ENCODE data around the gene TPP1.

The TPP1 gene

GRCh38 chr11:6655020-6655789 lies 36.0 kb upstream of the TPP1 start:
- H3K9me3 ChIP-seq (ENCODE audit: control insufficient read depth, low read length), result no peaks in the 10 kb centered on the region
- H3K9ac ChIP-seq (ENCODE audit: low read length), result no peak overlapping the region
- peaks cover 30% of the 10 kb centered on the region for H3K27me3 ChIP-seq (ENCODE audit: control insufficient read depth, insufficient read depth, low read length)
- peaks cover 4% of the 10 kb centered on the region for H3K4me1 ChIP-seq (ENCODE audit: control insufficient read depth, insufficient read depth, low read length)
- no peak overlapping the region for H3K4me3 ChIP-seq (ENCODE audit: low read length)
- H3K36me3 ChIP-seq (ENCODE audit: control insufficient read depth, insufficient read depth, low read length), result no peaks in the 10 kb centered on the region

- no peak overlapping the region for H3K9ac ChIP-seq (ENCODE audit: low read length)
- H3K36me3 ChIP-seq (ENCODE audit: control insufficient read depth, insufficient read depth, low read length), result no peaks in the 10 kb centered on the region
- H3K4me3 ChIP-seq (ENCODE audit: low read length), result no peak overlapping the region
Measured at GRCh38 chr11:6654281-6655019, 35.2 kb upstream of the TPP1 start.

GRCh38 chr11:6653656-6654055 lies 34.4 kb upstream of the TPP1 start:
- Histone ChIP-seq H3K4me1 (ENCODE audit: control insufficient read depth, insufficient read depth, low read length) (peaks cover 4% of the 10 kb centered on the region), H3K27me3 (ENCODE audit: control insufficient read depth, insufficient read depth, low read length) (peaks cover 30% of the 10 kb centered on the region), H3K36me3 (ENCODE audit: control insufficient read depth, insufficient read depth, low read length) (no peaks in the 10 kb centered on the region), H3K4me3 (ENCODE audit: low read length) (no peak overlapping the region), H3K9me3 (ENCODE audit: control insufficient read depth, low read length) (no peaks in the 10 kb centered on the region), H3K9ac (ENCODE audit: low read length) (no peak overlapping the region)

More at GRCh38 chr11:6654281-6655019, 35.2 kb upstream of the TPP1 start:
- H3K9me3 ChIP-seq (ENCODE audit: control insufficient read depth, low read length), result no peaks in the 10 kb centered on the region
- H3K4me1 ChIP-seq (ENCODE audit: control insufficient read depth, insufficient read depth, low read length), result peaks cover 4% of the 10 kb centered on the region
- H3K27me3 ChIP-seq (ENCODE audit: control insufficient read depth, insufficient read depth, low read length), result peaks cover 30% of the 10 kb centered on the region

- no peaks in the 10 kb centered on the region for H3K9me3 ChIP-seq (ENCODE audit: control insufficient read depth, low read length)
- no peak overlapping the region for H3K9ac ChIP-seq (ENCODE audit: low read length)
- no peak overlapping the region for H3K4me3 ChIP-seq (ENCODE audit: low read length)
- no peaks in the 10 kb centered on the region for H3K36me3 ChIP-seq (ENCODE audit: control insufficient read depth, insufficient read depth, low read length)
- peaks cover 4% of the 10 kb centered on the region for H3K4me1 ChIP-seq (ENCODE audit: control insufficient read depth, insufficient read depth, low read length)
- H3K27me3 ChIP-seq (ENCODE audit: control insufficient read depth, insufficient read depth, low read length), result peaks cover 30% of the 10 kb centered on the region
Measured at GRCh38 chr11:6653097-6653496, 33.9 kb upstream of the TPP1 start.

- Histone ChIP-seq H3K36me3 (ENCODE audit: control insufficient read depth, insufficient read depth, low read length) (no peaks in the 10 kb centered on the region), H3K4me3 (ENCODE audit: low read length) (no peak overlapping the region), H3K27me3 (ENCODE audit: control insufficient read depth, insufficient read depth, low read length) (peaks cover 30% of the 10 kb centered on the region), H3K9ac (ENCODE audit: low read length) (no peak overlapping the region), H3K4me1 (ENCODE audit: control insufficient read depth, insufficient read depth, low read length) (peaks cover 7% of the 10 kb centered on the region), H3K9me3 (ENCODE audit: control insufficient read depth, low read length) (no peaks in the 10 kb centered on the region)
Measured at GRCh38 chr11:6652182-6652581, 33.0 kb upstream of the TPP1 start.

- peaks cover 19% of the 10 kb centered on the region for H3K27me3 ChIP-seq (ENCODE audit: control insufficient read depth, insufficient read depth, low read length)
- peaks cover 14% of the 10 kb centered on the region for H3K4me1 ChIP-seq (ENCODE audit: control insufficient read depth, insufficient read depth, low read length)
- no peaks in the 10 kb centered on the region for H3K9me3 ChIP-seq (ENCODE audit: control insufficient read depth, low read length)
- no peaks in the 10 kb centered on the region for H3K36me3 ChIP-seq (ENCODE audit: control insufficient read depth, insufficient read depth, low read length)
- no peak overlapping the region for H3K4me3 ChIP-seq (ENCODE audit: low read length)
- no peak overlapping the region for H3K9ac ChIP-seq (ENCODE audit: low read length)
Measured at GRCh38 chr11:6650980-6651379, 31.8 kb upstream of the TPP1 start.

- no peak overlapping the region for H3K4me3 ChIP-seq (ENCODE audit: low read length)
- H3K4me1 ChIP-seq (ENCODE audit: control insufficient read depth, insufficient read depth, low read length), result peaks cover 14% of the 10 kb centered on the region
- peaks cover 16% of the 10 kb centered on the region for H3K27me3 ChIP-seq (ENCODE audit: control insufficient read depth, insufficient read depth, low read length)
- no peaks in the 10 kb centered on the region for H3K36me3 ChIP-seq (ENCODE audit: control insufficient read depth, insufficient read depth, low read length)
- no peaks in the 10 kb centered on the region for H3K9me3 ChIP-seq (ENCODE audit: control insufficient read depth, low read length)
- no peak overlapping the region for H3K9ac ChIP-seq (ENCODE audit: low read length)
Measured at GRCh38 chr11:6650104-6650503, 30.9 kb upstream of the TPP1 start.

GRCh38 chr11:6648501-6648900 lies 29.3 kb upstream of the TPP1 start:
- Histone ChIP-seq H3K27me3 (ENCODE audit: control insufficient read depth, insufficient read depth, low read length) (peaks cover 3% of the 10 kb centered on the region), H3K4me1 (ENCODE audit: control insufficient read depth, insufficient read depth, low read length) (peaks cover 11% of the 10 kb centered on the region), H3K4me3 (ENCODE audit: low read length) (no peak overlapping the region), H3K36me3 (ENCODE audit: control insufficient read depth, insufficient read depth, low read length) (no peaks in the 10 kb centered on the region), H3K9me3 (ENCODE audit: control insufficient read depth, low read length) (no peaks in the 10 kb centered on the region), H3K9ac (ENCODE audit: low read length) (no peak overlapping the region)

- no peaks in the 10 kb centered on the region for H3K36me3 ChIP-seq (ENCODE audit: control insufficient read depth, insufficient read depth, low read length)
- no peak overlapping the region for H3K4me3 ChIP-seq (ENCODE audit: low read length)
- H3K27me3 ChIP-seq (ENCODE audit: control insufficient read depth, insufficient read depth, low read length), result peaks cover 3% of the 10 kb centered on the region
- H3K9ac ChIP-seq (ENCODE audit: low read length), result no peak overlapping the region
- peaks cover 11% of the 10 kb centered on the region for H3K4me1 ChIP-seq (ENCODE audit: control insufficient read depth, insufficient read depth, low read length)
- no peaks in the 10 kb centered on the region for H3K9me3 ChIP-seq (ENCODE audit: control insufficient read depth, low read length)
Measured at GRCh38 chr11:6647836-6648235, 28.6 kb upstream of the TPP1 start.

GRCh38 chr11:6646918-6647679 lies 27.9 kb upstream of the TPP1 start:
- Histone ChIP-seq H3K4me1 (ENCODE audit: control insufficient read depth, insufficient read depth, low read length) (peaks cover 11% of the 10 kb centered on the region), H3K27me3 (ENCODE audit: control insufficient read depth, insufficient read depth, low read length) (peaks cover 3% of the 10 kb centered on the region), H3K9ac (ENCODE audit: low read length) (peak overlapping the region; percentile 16), H3K36me3 (ENCODE audit: control insufficient read depth, insufficient read depth, low read length) (no peaks in the 10 kb centered on the region), H3K9me3 (ENCODE audit: control insufficient read depth, low read length) (no peaks in the 10 kb centered on the region), H3K4me3 (ENCODE audit: low read length) (no peak overlapping the region)

GRCh38 chr11:6646576-6646917 lies 27.3 kb upstream of the TPP1 start:
- peak overlapping the region; percentile 16 for H3K9ac ChIP-seq (ENCODE audit: low read length)
- H3K4me1 ChIP-seq (ENCODE audit: control insufficient read depth, insufficient read depth, low read length), result peaks cover 11% of the 10 kb centered on the region
- H3K27me3 ChIP-seq (ENCODE audit: control insufficient read depth, insufficient read depth, low read length), result peaks cover 2% of the 10 kb centered on the region
- H3K9me3 ChIP-seq (ENCODE audit: control insufficient read depth, low read length), result no peaks in the 10 kb centered on the region
- no peak overlapping the region for H3K4me3 ChIP-seq (ENCODE audit: low read length)
- H3K36me3 ChIP-seq (ENCODE audit: control insufficient read depth, insufficient read depth, low read length), result no peaks in the 10 kb centered on the region

- H3K4me3 ChIP-seq (ENCODE audit: low read length), result no peak overlapping the region
- H3K36me3 ChIP-seq (ENCODE audit: control insufficient read depth, insufficient read depth, low read length), result no peaks in the 10 kb centered on the region
- H3K27me3 ChIP-seq (ENCODE audit: control insufficient read depth, insufficient read depth, low read length), result no peaks in the 10 kb centered on the region
- H3K4me1 ChIP-seq (ENCODE audit: control insufficient read depth, insufficient read depth, low read length), result peaks cover 11% of the 10 kb centered on the region
- no peak overlapping the region for H3K9ac ChIP-seq (ENCODE audit: low read length)
- H3K9me3 ChIP-seq (ENCODE audit: control insufficient read depth, low read length), result no peaks in the 10 kb centered on the region
Measured at GRCh38 chr11:6646071-6646470, 26.8 kb upstream of the TPP1 start.
